Activated T-helper 1 cell treated with Interleukin-2 at 50 U/mL for 16 hours (primary cell): Measurements from ENCODE around the gene RING1.

ENCODE experiments used
- DNase-seq: peaks from one replicate; pipeline ENCODE4 v3.0.0-alpha.2; 2020; ENCODE audit warnings: low read depth

The RING1 gene

DNA sequence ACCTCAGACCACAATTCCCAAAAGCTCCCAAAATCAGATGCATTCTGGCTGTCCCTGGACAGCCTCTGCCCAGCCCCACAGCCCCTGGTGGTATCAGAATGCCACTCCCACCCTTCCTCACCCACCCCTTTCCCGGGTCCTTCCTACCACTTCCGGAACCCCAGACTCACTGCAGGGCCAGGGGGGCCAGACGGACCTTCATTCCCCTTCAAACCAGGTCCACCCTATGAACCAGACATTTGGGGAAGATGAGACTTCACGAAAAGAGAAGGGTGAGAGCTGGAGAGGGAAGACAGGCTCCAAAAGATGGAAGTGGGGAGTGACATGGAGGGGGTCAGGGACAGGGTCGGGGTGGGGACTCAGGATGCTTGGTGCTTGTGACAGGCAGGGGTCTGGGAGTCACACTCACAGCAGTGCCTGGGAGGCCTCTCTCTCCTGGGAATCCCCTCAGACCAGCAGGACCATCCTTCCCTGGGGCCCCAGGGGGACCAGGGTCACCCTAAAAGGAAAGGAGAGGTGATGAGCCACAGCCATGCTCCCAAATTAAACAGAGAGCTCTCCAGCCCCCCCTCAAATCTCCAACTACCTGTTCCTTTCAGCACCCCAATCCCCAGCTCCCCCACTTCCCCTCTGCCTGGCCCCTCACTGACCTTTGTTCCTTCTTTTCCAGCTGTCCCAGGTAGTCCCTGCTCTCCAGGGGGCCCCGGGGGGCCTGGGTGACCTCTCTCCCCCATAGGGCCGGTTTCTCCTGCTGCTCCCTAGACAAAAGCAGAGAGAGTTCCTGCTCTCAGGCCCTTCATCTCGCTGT, 36.2 kb upstream of the RING1 start:
- DNase-seq, result no peak

- DNase-seq, result no peak
Observed at GRCh38 chr6:33172688-33173534, 35.4 kb upstream of the RING1 start.

- no peak for DNase-seq
Observed at GRCh38 chr6:33173535-33174180, 34.6 kb upstream of the RING1 start.

- no peak for DNase-seq
Observed at GRCh38 chr6:33174784-33175183, 33.5 kb upstream of the RING1 start.

DNA sequence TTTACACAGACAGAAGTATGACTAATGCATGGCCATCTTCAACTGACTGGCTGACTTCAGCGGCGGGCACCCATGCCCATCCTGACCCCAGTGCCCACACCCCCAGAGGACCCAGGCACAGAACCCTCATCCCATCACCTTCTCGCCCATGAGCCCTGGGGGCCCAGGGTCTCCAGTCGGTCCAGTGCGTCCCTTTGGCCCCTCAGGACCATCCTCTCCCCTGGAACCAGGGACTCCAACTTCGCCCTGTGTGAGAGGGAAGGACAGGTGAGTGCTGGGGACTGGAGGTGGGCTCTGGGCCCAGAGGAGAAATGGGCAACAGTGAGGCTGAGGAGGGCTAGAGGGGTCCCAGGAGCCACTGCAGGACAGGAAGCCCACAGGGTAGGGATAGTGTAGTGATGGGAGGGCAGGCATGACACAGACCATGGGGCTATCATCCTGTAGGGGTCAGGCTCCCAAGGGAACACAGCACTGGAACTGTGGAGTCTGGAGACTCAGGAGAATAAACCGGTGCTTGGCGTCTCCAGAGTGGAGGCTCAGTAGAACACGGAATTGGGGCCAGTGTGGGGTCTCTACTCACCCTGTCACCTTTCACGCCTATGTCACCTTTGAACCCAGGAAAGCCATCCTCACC, 32.7 kb upstream of the RING1 start:
- no peak for DNase-seq

DNA sequence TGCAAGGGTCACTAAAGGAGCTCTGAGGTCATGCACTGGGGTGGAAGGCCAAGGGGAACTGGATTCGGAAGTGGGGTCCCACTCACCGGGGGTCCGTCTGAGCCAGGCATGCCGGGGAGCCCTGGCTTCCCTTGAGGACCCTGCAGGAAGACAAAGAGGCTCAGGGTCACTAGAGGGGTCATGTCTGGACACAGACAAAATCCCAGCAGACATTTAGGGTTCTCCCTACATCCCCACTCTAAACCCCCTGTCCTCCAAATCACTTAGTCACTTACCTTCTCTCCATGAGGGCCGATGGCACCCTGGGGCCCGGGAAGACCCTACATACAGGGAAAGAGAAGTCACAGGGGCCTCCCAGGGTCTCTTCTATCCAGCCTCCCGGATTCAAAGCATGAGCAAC, 31.4 kb upstream of the RING1 start:
- no peak for DNase-seq

- DNase-seq, result no peak
Observed at GRCh38 chr6:33177552-33178446, 30.5 kb upstream of the RING1 start.

- DNase-seq, result no peak
Observed at GRCh38 chr6:33178755-33179475, 29.4 kb upstream of the RING1 start.

DNA sequence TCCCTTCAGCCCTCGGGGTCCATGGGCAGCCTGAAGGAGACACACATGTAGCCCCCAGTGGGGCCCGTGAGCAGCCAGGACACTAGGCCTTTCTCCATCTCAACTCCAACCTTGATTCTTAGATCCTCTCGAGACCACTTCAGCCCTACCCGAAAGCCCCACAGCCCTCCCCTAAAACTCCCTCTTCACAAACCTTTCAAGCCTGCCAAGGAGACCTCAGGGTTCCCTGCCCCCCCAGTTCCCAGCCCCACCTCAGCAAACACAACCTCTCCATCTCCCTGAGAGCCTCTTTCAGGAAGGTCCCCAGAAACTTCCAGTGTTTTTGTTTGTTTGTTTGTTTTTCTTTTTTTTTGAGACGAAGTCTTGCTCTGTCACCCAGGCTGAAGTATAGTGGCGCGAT, 27.2 kb upstream of the RING1 start:
- DNase-seq, result no peak

DNA sequence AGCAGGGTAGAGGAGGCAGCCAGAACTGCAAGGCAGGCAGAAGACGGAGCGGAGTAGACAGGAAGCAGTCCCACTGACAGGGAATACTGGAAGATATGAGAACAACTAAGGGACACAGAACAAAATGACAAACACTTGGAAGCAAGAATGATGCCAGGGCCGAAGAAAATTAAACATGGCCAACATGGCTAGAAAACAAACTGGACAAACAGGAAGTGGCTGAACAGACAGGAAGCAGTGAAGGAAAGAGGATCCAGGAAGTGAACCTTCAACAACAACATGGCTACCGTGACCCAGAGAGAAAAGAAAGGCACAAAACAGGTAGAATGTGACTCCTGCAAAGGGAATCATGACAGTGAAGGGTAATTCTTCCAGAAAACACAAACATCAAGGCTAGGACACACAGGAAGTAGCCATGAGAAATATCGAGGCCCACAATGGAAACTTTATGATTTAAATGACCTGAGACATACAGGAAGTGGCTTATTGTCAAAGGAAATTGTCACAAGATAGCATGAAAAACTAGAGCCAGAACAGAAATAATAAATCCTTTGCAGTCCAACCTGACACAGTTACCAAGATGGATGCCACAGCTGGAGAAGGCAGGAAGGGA, 25.1 kb upstream of the RING1 start:
- no peak for DNase-seq

- DNase-seq, result no peak
Observed at GRCh38 chr6:33185190-33185589, 23.1 kb upstream of the RING1 start.

GRCh38 chr6:33185654-33186187, 22.6 kb upstream of the RING1 start:
- DNase-seq, result no peak

DNA sequence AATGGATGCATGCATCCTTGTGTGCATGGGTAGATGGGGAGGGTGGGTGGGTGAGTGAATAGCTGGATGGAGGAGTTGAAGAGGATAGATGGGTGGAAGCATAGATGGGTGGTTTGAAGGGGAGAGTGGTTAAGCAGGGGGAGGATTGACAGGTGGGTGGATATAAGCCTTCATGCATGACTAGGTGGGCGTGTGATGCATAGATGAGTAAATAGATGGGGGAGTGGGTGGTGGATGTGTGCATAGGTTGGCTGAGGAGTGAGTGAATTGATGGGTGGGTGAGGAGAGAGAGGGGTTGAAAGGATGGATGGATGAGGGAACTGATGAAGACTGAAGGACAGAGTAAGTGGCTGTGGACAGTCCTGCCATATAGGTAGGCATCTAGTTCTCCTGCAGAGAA, 20.5 kb upstream of the RING1 start:
- DNase-seq, result no peak

DNA sequence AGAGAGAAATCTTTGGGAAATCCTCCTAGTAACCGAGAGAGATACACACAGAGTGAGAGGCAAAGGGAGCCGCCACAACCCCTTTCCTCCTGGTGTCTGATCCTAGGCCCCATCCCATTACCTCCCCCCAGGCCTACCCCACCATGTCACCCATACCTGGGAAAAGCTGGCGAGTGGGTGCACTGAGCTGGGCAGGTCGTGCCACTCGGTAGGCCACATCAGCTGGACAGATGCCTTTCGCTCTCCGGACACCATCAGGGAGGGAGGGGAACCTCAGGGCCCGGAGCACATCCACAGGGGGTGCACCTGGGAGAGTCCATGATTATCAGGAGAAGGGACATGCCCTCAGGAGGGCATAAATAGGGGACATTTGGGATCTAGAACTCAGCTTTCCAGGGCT, 19.1 kb upstream of the RING1 start:
- DNase-seq, result no peak

GRCh38 chr6:33189625-33190448, 18.5 kb upstream of the RING1 start:
- no peak for DNase-seq

- DNase-seq, result no peak
Observed at GRCh38 chr6:33190504-33191107, 17.7 kb upstream of the RING1 start.

GRCh38 chr6:33191383-33192104, 16.8 kb upstream of the RING1 start:
- DNase-seq, result no peak

DNA sequence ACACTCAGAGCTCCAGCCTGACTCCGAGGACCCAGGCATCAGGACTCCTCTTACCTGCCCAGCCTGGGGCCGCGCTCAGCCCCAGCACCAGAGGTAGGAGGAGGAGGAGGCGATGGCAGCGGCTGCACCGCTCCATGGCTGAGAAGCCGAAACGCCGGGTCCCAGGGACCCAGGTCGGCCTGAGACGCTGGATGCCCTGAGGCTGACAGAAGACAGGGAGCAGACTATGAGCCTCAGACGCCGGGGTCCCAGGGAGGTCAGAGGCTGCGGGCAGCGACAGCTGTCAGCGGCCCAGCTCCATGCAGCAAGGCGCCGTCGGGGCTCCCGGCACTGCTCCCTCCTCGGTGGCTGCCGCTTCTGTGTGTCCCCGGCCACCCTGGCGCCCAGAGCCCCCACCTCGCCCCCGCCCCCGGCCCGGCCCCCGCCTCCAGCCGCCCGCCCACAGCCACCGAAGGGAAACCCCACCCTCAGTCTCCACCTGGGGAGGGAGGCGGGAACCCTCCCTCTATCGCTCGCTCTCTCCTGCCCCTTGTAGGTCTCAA, 16.1 kb upstream of the RING1 start, which contains the start of gene COL11A2:
TSS of gene COL11A2 (minus strand) at position 363 of the 542 bp plus-strand sequence. CDS start at position 136, 227 bp downstream.
- no peak for DNase-seq
